ENCODE data around the gene CTPS1.

CTPS1 gene, protein sequence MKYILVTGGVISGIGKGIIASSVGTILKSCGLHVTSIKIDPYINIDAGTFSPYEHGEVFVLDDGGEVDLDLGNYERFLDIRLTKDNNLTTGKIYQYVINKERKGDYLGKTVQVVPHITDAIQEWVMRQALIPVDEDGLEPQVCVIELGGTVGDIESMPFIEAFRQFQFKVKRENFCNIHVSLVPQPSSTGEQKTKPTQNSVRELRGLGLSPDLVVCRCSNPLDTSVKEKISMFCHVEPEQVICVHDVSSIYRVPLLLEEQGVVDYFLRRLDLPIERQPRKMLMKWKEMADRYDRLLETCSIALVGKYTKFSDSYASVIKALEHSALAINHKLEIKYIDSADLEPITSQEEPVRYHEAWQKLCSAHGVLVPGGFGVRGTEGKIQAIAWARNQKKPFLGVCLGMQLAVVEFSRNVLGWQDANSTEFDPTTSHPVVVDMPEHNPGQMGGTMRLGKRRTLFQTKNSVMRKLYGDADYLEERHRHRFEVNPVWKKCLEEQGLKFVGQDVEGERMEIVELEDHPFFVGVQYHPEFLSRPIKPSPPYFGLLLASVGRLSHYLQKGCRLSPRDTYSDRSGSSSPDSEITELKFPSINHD

DNA sequence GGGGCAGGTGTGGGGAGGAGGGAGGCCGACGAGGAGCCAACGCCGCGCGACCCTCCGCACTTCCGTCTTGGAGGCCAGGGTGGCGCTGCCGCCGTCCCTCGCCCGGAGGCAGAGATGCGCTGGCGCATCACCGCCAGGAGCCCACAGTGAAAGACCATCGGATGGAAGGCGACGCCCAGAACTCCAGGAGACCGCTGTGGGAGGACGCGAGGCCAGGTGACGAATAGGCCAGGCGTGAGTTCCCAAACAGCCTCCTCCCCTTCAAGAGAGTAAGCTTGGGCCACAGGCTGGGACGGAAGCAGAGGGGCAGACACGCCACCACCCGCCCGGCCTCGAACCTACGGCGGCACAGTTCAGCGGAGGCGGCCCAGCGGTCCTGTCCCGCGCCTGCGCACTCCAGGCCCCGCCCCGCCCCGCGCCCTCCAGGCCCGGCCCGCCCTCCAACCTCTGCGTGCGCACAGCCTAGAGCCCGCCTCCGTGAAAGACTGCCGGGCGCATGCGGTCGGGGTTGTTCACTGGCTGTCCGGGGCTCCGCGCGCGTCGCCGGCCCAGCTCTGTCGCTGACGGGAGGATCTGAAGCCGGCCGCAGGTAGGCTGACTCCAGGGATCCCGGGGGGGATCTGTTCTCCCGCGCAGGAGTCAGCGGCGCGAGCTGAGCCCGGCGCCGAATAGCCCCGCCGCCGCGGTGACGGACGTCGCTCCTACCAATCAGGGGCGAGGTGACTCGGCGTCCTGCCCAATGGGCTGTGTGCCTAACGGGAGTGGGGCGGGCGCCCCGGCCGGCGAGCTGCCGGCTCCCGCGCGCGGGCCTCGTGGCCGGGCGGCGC, at the start of gene CTPS1:
CTPS1 (plus strand) TSS at position 456 of the 827 bp plus-strand sequence. CDS start 3,595 bp downstream, outside the sequence.
- no peak for FAIRE-seq

GRCh38 chr1:40930174-40930964, 49.1 kb upstream of the CTPS1 start:
- FAIRE-seq = no peak

DNA sequence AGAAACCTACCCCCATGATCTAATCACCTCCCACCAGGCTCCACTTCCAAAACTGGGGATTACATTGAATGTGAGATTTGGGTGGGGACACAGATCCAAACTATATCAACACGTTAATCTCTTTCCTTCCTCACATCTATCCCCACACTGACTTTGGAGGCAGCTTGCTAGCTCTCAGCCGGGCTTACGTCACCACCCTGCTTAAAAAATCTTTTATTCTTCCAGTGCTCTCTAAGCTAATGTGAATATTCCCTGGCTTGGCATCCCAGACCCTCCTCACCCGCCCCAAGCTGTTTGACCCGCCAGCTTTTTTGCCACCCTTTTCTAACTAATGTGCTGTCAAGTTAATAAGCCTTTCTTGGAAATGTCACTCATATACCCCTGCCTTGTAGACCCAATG, 47.9 kb upstream of the CTPS1 start:
- no peak for FAIRE-seq

- FAIRE-seq = no peak
These were observed 47.5 kb upstream of the CTPS1 start for GRCh38 chr1:40932006-40932405.

- no peak for FAIRE-seq
These were observed 42.6 kb upstream of the CTPS1 start for GRCh38 chr1:40936931-40937339.

- no peak for FAIRE-seq
These were observed 41.1 kb upstream of the CTPS1 start for GRCh38 chr1:40938393-40938792.

GRCh38 chr1:40939320-40940059, 40.0 kb upstream of the CTPS1 start:
- FAIRE-seq = no peak

DNA sequence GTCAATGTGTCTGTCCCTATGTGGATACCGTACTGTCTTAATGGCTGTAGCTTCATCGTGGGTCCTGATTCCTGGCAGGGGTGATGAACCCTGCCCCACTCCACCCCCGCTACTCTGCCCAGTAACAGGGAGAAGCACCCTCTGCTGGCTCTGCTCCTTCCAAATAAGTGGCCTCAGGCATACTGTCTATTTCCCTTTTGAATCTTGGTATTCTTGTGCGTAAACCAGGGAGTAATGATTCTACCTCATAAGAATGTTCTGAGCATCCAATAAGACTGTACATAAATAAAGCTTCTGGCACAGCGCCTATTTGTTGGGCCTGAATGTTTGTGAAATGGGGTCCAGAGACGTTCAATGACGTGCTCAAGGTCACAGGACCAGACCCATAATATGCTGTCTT, 35.2 kb upstream of the CTPS1 start:
- no peak for FAIRE-seq

DNA sequence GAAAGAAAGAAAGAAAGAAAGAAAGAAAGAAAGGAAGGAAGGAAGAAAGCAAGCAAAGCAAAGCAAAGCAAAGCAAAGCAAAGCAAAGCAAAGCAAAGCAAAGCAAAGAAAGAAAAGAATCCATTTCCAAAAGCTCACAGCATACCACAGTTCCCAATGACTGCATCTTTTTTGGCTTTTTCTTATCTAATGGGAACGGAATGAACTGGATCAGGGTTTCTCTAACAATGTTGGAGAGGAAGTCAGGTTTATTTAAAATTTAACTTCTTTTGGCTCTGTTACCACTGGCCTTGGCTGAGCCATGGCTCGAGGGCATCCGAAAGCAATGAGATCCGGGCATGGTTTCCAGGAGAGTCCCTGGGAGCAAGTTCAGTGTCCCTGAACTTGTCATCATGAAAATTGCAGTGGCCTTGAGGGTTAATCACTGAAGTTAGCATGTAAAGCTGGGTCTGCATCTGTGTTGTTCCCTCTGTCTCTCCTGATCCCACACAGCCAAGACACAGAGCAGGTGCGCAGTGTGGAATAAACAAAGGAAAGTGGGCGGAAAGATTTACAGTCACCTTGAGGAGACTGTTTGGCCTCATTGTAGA, 34.6 kb upstream of the CTPS1 start:
- FAIRE-seq = no peak

- no peak for FAIRE-seq
These were observed 34.0 kb upstream of the CTPS1 start for GRCh38 chr1:40945491-40945973.

- FAIRE-seq = no peak
These were observed 30.6 kb upstream of the CTPS1 start for GRCh38 chr1:40948741-40949443.

- FAIRE-seq = no peak
These were observed 29.9 kb upstream of the CTPS1 start for GRCh38 chr1:40949563-40949962.

- no peak for FAIRE-seq
These were observed 27.4 kb upstream of the CTPS1 start for GRCh38 chr1:40951943-40952743.

DNA sequence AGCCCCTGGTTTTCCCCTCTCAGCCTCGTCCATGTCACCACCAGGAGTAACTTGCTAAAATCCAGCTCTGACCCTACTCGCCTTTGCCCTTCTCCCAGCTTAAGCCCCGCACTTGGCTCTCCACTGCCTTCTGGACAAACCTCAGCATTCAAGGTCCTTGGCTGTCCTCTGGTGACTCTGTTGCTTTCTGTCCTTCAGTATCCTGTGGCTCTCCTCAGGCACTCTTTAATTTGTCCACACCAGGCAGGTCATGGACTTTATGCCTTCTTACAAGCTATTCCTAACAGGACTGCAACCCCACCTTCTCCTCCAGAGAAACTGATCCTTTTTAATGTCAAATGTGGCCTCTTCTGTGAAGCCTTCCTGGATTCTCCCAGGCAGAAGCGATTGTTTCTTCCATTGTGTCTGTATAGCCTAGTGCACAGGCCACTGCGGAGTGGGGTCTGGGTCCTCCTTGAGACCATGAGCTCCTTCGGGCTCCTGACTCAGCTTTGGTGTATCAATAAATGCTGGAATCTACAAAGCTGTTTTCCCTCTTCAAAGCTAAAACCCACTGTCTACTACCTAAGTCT, 26.7 kb upstream of the CTPS1 start:
- FAIRE-seq = no peak

DNA sequence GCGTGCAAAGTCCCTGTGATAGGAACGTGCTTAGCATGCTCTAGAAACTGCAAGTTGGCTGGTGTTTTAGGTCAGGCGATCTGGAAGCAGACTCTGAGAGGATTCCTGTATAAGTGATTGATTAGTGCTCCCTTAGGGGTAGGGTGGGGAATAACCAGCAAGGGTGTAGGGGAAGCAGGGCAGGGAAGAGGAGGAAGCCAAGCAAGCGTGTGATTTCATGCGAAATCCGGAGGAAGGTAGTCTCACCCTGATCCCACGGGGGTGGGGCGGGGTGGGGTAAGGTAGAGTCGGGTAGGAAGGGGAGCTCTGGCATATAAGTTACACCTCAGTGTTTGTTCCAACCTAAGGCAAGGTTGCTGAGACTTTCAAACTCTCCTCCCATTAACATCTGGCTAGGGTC, 24.9 kb upstream of the CTPS1 start:
- no peak for FAIRE-seq

GRCh38 chr1:40955266-40955665, 24.2 kb upstream of the CTPS1 start:
- FAIRE-seq = no peak

- no peak for FAIRE-seq
These were observed 23.1 kb upstream of the CTPS1 start for GRCh38 chr1:40956407-40956806.

GRCh38 chr1:40958210-40958609, 21.3 kb upstream of the CTPS1 start:
- FAIRE-seq = no peak

DNA sequence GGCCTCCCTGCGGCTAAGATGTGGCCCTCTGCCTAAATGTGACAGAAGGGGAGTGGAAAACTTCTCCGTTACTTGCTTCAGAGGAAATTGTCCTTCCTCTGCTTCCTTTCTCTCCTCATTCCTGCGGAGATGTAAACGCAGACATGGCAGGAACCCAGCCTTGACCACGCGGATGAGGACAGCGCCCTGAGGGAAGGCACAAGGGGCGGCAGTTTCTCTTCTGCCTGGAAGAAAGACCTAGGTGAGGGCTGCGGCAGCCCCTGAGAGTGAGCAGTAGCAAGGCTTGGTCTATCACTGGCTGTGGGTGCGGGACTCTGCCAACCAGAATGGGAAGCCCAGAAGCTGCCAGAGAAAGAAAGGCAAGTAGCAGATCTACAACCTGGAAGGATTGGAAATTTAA, 14.0 kb upstream of the CTPS1 start:
- no peak for FAIRE-seq

GRCh38 chr1:40966417-40966816, 13.1 kb upstream of the CTPS1 start:
- no peak for FAIRE-seq
